ENCODE data around the gene MAST1. TPM values are rescaled to one million over a fixed set of nuclear protein-coding genes. Genes with fewer than 3 reads are reported as not detected.
"Not testable (repeated sequence)": the region's sequence is repeated elsewhere in the genome, so short reads cannot be mapped to it uniquely, and the experiment has no call there.

The MAST1 gene
- 1.9 and 3.2 TPM in 2 replicates for total RNA-seq (2014; rRNA removed; shearing (Covaris generic))
- polyA plus RNA-seq (2015; cell fraction: cytosol; rRNA removed) = 0.26 and 0.70 TPM in 2 replicates
- polyA plus RNA-seq (2015; cell fraction: nucleus; rRNA removed) = 0.70 and 1.2 TPM in 2 replicates

DNA sequence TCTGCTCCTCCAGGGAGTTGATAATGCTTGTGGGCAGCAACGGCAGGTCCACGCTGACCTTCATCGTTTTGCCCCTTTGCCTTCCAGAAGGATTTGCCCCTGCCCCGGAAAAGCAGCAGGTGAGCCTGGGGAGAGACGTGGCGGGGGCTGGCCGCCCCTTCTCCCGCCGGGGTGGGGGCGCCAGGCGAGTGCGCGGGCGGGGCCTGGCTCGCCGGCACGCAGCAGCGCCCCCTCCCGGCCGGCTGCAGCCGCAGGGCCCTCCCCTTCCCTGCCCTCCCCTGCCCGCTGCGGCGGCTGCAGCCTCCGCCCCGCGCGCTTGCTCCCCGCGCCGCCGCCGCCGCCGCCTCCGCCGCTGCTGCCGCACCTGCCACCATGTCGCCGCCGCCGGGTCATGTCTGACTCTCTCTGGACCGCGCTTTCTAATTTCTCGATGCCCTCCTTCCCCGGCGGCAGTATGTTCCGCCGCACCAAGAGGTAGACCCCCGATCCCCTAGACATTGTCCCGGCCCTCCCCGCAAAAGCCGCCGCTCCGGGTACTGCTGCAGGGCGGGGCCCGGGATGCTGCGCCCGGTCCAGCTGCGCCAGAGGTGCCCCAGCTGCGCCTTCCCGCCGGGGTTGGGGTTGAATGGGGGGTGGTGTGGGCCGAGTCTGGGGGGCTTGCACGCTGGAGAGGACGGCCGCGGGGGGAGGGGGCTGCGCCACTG is at the start of gene MAST1:
Gene MAST1 (plus strand): TSS at position 334 of the 704 bp plus-strand sequence. CDS start 58 bp downstream, at position 392.
- no peak for DNase-seq (ENCODE audit: low read depth)

- DNase-seq (ENCODE audit: low read depth) = no peak
These were observed 49.6 kb upstream of the MAST1 start for GRCh38 chr19:12788682-12789097.

- DNase-seq (ENCODE audit: low read depth) = no peak
These were observed 49.0 kb upstream of the MAST1 start for GRCh38 chr19:12789098-12789903.

DNA sequence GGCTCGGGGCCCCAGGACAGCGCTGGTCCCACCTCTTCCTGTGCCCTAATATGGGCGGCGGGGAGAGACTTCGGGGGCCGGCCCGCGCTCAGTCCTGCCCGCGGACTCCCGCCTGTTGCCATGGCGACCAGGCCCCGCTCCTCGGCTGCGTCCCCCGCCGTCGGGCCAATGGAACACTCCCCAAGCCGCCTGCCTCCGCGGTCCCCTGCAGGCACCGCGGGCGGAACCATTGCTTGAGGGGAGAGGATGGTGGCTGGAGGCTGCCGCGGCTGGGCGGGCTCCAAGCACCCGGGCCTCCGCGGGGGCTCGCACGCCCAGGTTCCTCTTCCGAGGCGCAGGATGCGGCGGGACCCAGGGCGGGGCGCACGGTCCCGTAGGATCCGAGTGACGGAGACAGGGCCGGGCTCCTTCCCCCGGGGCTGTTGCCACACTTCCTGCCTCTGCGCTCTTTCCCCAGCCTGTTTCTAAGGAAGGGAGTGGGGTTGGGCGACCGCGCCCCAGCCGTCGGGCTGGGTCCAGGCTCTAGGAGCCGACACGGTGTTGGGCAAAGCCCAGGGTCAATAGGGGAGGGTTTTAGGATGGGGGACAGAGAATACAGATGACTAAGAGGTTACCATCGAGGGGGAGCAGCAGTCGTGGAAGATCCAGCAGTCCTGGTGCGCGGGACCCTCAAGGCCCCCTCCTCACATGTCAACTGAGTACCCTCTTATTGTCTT is 48.3 kb upstream of the MAST1 start:
- DNase-seq (ENCODE audit: low read depth) = peak; percentile 94

- no peak for DNase-seq (ENCODE audit: low read depth)
These were observed 47.5 kb upstream of the MAST1 start for GRCh38 chr19:12790628-12791344.

- peak; percentile 91 for DNase-seq (ENCODE audit: low read depth)
These were observed 46.8 kb upstream of the MAST1 start, which contains the start of gene JUNB for GRCh38 chr19:12791345-12792050. TSS of gene JUNB (plus strand) at chr19:12791486. CDS start at chr19:12791772, 286 bp downstream.

DNA sequence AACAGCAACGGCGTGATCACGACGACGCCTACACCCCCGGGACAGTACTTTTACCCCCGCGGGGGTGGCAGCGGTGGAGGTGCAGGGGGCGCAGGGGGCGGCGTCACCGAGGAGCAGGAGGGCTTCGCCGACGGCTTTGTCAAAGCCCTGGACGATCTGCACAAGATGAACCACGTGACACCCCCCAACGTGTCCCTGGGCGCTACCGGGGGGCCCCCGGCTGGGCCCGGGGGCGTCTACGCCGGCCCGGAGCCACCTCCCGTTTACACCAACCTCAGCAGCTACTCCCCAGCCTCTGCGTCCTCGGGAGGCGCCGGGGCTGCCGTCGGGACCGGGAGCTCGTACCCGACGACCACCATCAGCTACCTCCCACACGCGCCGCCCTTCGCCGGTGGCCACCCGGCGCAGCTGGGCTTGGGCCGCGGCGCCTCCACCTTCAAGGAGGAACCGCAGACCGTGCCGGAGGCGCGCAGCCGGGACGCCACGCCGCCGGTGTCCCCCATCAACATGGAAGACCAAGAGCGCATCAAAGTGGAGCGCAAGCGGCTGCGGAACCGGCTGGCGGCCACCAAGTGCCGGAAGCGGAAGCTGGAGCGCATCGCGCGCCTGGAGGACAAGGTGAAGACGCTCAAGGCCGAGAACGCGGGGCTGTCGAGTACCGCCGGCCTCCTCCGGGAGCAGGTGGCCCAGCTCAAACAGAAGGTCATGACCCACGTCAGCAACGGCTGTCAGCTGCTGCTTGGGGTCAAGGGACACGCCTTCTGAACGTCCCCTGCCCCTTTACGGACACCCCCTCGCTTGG is 46.1 kb upstream of the MAST1 start:
- DNase-seq (ENCODE audit: low read depth) = peak; percentile 60

GRCh38 chr19:12792853-12793289 is 45.4 kb upstream of the MAST1 start:
- no peak for DNase-seq (ENCODE audit: low read depth)

GRCh38 chr19:12793290-12794195 is 44.8 kb upstream of the MAST1 start:
- peak; percentile 90 for DNase-seq (ENCODE audit: low read depth)

GRCh38 chr19:12794196-12794941 is 43.9 kb upstream of the MAST1 start:
- DNase-seq (ENCODE audit: low read depth) = no peak

DNA sequence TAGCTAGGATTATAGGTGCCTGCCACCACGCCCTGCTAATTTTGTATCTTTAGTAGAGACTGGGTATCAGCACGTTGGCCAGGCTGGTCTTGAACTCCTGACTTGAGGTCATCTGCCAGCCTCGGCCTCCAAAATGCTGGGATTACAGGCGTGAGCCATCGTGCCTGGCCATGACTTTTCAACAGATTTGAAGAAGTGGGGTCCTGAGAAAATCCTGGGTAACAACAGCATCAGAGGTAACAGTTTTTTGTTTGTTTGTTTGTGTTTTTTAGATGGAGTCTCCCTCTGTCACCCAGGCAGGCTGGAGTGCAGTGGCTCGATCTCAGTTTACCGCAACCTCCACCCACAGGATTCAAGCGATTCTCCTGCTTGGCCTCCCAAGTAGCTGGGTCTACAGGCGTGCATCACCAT is 43.3 kb upstream of the MAST1 start:
- no peak for DNase-seq (ENCODE audit: low read depth)

DNA sequence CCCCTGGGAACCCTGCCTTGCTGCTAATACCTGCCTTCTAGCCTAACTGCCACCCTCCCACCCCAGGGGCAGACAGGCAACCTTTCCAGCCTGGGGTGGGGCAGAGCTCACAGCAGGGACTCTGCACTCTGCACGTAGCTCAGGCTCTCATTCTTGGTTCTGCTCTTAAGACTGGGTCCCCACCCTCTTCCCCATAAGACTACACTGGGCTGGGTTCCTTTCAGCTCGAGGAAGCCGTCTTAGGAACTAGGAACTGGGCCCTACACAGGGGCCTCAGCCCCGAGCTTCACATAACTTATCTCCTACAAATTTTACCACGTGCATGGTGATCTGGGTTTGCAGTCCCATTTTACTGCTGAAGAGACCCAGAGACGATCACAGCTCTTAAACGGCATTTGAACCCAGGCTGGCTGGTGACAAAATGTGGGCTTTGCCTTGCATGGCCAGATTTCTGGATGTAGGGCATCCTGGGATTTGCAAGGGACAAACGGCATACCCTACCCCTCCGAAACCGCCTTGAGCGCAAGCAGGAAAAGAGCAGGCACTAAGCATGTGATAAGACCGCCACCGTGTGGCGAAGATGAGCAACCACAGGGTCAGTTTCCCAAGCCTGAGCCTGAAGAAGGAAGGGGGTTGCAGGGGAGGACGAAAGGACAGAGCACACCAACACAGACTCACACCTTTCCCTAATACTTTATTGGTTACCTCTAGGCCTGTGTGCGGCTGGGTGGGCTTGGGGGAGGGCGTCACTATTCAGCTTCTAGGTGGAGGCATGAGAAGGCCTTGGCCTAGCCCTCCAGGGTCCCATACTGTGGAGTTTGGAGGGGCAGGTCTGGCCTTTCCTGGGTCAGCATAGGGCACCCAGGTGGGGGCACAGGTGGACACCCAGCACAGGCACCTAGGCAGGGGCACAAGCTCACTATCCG is 41.9 kb upstream of the MAST1 start:
- DNase-seq (ENCODE audit: low read depth) = peak; percentile 71

GRCh38 chr19:12797141-12797587 is 41.2 kb upstream of the MAST1 start:
- no peak for DNase-seq (ENCODE audit: low read depth)

DNA sequence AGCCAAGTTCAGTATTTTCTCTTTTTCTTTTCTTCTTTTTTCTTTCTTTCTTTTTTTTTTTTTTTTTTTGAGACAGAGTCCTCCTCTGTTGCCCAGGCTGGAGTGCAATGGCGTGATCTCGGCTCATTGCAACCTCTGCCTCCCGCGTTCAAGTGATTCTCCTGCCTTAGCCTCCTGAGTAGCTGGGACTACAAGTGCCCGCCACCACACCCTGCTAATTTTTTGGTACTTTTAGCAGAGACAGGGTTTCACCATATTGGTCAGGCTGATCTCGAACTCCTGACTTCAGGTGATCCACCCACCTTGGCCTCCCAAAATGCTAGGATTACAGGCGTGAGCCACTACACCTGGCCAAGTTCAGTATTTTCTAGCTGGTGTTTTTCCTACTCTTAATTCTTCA is 40.7 kb upstream of the MAST1 start:
- not testable (repeated sequence) for DNase-seq (ENCODE audit: low read depth)

DNA sequence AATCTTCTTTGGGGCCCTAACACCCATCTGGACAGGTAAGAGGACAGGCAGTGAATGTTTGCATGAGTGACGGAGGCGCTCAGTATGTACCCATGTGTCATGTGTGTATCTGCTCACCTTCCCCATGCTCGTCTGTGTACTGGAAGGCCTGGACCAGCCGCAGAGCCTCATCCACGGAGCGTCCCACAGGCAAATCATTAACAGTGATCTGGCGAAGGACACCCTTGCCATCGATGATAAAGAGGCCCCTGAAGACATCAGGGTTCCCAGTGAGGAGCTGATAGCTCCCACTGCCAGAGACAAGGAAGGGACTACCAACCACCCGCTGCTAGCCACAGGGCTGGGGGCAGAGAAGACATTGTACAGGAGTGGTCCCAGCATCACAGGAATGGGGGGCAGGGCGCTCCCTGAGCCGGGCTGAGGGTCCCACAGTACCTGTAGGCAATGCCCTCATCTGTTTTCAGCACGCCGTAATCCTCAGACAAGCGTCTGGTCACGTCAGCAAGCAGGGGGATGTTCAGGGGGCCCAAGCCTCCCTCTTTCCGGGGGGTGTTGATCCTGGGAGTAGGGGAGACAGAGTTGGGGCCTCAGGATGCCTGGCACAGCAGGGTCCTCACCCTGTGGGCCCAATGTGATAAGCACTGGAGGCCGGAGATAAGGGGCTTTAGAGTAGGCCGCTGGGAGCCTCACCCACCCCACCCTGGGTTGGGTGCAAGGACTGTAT is 38.4 kb upstream of the MAST1 start:
- no peak for DNase-seq (ENCODE audit: low read depth)

DNA sequence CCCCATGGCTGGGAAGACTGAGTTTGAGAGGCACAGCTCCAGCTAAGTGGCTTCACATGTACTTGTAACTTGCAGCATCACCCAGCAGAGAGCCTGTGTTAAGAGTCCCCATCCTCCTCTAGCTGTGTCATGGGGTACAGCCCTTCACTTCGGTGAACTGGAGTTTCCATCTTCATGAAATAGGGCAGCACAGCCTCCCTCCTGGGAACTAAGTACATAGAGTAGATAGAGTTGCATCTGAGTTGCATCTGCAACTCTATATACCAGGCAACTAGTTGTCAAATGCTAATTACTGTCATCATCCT is 37.9 kb upstream of the MAST1 start:
- DNase-seq (ENCODE audit: low read depth) = no peak

Data from HT1080 (cell line).